ENCODE measurements around the gene PDHX.
"Not testable (repeated sequence)": the region's sequence is repeated elsewhere in the genome, so short reads cannot be mapped to it uniquely, and the experiment has no call there.

Gene PDHX

DNA sequence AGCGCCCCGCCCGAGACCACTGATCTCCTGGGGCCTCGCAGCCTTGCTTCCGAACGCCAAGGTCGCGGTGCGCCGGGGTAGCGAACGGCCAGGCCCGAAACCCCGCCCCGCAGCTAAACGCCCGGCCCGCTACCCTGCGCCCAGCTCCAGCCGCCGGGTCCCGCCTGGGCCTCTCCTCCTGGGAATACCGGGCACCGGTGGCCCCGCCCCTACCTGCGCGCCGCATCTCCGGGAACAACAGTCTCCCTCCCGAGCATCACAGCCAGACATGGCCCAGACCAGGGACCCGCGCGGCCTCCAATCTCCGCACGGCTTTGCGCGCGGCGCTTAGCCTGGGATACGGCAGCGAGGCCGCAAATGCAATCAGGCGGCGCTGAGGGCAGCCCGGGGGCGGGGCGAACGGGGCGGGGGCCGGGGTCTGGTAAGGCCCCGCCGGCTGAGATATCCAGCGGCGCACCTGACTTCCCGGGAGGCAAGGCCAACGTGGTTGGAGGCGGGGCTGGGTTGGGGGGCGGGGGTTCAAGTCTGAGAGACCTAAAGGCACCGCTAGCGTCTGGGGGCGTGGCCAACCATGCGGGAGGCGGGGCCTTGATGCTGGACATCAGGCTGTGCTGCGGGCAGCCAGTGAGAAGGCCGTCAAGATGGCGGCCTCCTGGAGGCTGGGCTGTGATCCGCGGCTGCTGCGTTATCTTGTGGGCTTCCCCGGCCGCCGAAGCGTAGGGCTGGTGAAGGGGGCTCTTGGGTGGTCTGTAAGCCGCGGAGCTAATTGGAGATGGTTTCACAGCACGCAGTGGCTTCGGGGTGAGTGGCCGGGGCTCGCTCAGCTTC is at the start of gene PDHX, which contains the start of gene APIP:
TSS of gene PDHX (plus strand) at position 604 of the 828 bp plus-strand sequence. CDS start at position 642, 38 bp downstream.
TSS of gene APIP (minus strand) at position 365 of the 828 bp plus-strand sequence. CDS start at position 270, 95 bp downstream.
- ATAC-seq: peak; percentile 96
- Mint-ChIP-seq H3K4me3 (peak within 1 kb of the TSS; percentile 99), H3K36me3 (peaks cover 13% of the 10 kb centered on the region), H3K9me3 (no peaks in the 10 kb centered on the region), H3K27me3 (no peaks in the 10 kb centered on the region), H3K4me1 (peaks cover 52% of the 10 kb centered on the region), H3K27ac (peak within 1 kb of the TSS; percentile 98)

DNA sequence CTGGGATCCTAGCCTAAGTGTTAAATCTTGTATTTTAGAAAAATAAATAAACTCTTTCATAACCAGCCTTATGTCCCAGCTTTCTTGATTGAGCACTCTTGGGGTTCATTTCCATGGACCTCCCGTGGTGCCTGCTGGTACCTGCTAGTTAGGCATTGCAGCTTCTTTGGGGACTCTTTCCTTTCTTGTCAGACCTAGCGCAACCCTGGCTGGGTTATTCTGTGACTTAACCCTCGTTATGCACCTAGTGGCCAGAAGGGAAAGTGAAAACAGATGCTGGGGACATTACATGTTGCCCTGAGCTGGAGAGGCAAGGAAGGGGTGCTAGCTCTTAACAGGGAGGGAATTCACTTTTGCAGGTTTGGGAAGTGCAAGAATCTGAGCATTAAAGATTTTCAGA is 47.0 kb upstream of the PDHX start:
- no peak overlapping the region for H3K27ac Mint-ChIP-seq
- no peaks in the 10 kb centered on the region for H3K27me3 Mint-ChIP-seq
- H3K9me3 Mint-ChIP-seq: no peaks in the 10 kb centered on the region
- H3K4me1 Mint-ChIP-seq: peaks cover 3% of the 10 kb centered on the region
- H3K4me3 Mint-ChIP-seq: no peak overlapping the region
- H3K36me3 Mint-ChIP-seq: peaks cover 3% of the 10 kb centered on the region
- no peak for ATAC-seq

GRCh38 chr11:34870548-34871196 is 45.7 kb upstream of the PDHX start:
- Mint-ChIP-seq H3K9me3 (no peaks in the 10 kb centered on the region), H3K4me1 (no peaks in the 10 kb centered on the region), H3K4me3 (no peak overlapping the region), H3K27ac (no peak overlapping the region), H3K36me3 (peaks cover 14% of the 10 kb centered on the region), H3K27me3 (no peaks in the 10 kb centered on the region)
- ATAC-seq: no peak

DNA sequence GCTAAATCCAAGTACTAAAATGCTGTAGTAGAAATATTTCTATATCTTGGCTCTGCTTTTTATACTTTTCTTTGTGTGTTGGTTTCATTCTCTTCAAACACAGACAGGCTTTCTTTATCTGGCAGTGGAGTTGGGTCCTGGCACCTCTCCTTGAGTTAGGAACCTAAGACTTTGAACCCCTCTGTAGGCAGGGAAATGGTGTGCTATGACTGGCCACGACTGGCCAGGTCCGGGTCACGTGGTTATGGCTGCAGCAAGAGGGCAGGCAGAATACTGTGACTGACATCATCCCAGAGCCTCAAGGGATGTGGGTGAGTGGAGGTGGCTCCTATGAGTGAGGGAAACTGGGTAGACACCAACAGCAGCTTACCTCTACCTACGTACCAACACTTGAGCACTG is 42.2 kb upstream of the PDHX start:
- Mint-ChIP-seq H3K27ac (no peak overlapping the region), H3K36me3 (peaks cover 16% of the 10 kb centered on the region), H3K4me3 (no peak overlapping the region), H3K4me1 (no peaks in the 10 kb centered on the region), H3K27me3 (no peaks in the 10 kb centered on the region), H3K9me3 (no peaks in the 10 kb centered on the region)
- no peak for ATAC-seq

- no peaks in the 10 kb centered on the region for H3K27me3 Mint-ChIP-seq
Observed at GRCh38 chr11:34877375-34877975, 38.9 kb upstream of the PDHX start.

GRCh38 chr11:34881900-34882299 is 34.5 kb upstream of the PDHX start:
- H3K4me1 Mint-ChIP-seq: no peaks in the 10 kb centered on the region

More at GRCh38 chr11:34877375-34877975, 38.9 kb upstream of the PDHX start:
- ATAC-seq: no peak
- H3K27ac Mint-ChIP-seq: no peak overlapping the region
- peaks cover 25% of the 10 kb centered on the region for H3K36me3 Mint-ChIP-seq
- H3K4me1 Mint-ChIP-seq: no peaks in the 10 kb centered on the region
- no peaks in the 10 kb centered on the region for H3K9me3 Mint-ChIP-seq
- H3K4me3 Mint-ChIP-seq: no peak overlapping the region

DNA sequence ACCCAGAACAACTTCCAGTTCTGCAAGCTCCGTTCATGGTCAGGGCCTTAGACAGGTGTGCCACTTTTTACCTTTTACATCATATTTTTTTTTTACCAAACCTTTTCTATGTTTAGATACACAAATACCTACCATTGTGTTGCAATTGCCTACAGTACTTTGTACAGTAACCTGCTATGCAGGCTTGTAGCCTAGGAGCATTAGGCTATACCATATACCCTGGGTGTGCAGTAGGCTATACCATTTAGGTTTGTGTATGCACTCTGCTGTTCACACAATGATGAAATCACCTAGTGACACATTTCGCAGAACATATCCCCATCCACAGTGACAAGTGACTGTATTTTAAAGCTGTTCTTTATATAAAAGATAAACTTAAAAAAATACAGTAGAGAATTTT is 29.8 kb upstream of the PDHX start:
- Mint-ChIP-seq H3K4me1 (no peaks in the 10 kb centered on the region), H3K9me3 (no peaks in the 10 kb centered on the region), H3K27ac (no peak overlapping the region)

More at GRCh38 chr11:34881900-34882299, 34.5 kb upstream of the PDHX start:
- ATAC-seq: no peak
- no peaks in the 10 kb centered on the region for H3K27me3 Mint-ChIP-seq
- H3K9me3 Mint-ChIP-seq: no peaks in the 10 kb centered on the region
- no peak overlapping the region for H3K4me3 Mint-ChIP-seq
- H3K27ac Mint-ChIP-seq: no peak overlapping the region
- H3K36me3 Mint-ChIP-seq: peaks cover 28% of the 10 kb centered on the region

GRCh38 chr11:34887260-34887659 is 29.2 kb upstream of the PDHX start:
- peaks cover 23% of the 10 kb centered on the region for H3K36me3 Mint-ChIP-seq
- H3K9me3 Mint-ChIP-seq: no peaks in the 10 kb centered on the region
- H3K27ac Mint-ChIP-seq: no peak overlapping the region
- no peaks in the 10 kb centered on the region for H3K4me1 Mint-ChIP-seq
- ATAC-seq: no peak
- no peaks in the 10 kb centered on the region for H3K27me3 Mint-ChIP-seq
- H3K4me3 Mint-ChIP-seq: no peak overlapping the region

More for the DNA sequence above, 29.8 kb upstream of the PDHX start:
- Mint-ChIP-seq H3K4me3 (no peak overlapping the region), H3K27me3 (no peaks in the 10 kb centered on the region), H3K36me3 (peaks cover 28% of the 10 kb centered on the region)
- no peak for ATAC-seq

GRCh38 chr11:34890089-34890488 is 26.3 kb upstream of the PDHX start:
- Mint-ChIP-seq H3K4me3 (no peak overlapping the region), H3K4me1 (no peaks in the 10 kb centered on the region), H3K9me3 (no peaks in the 10 kb centered on the region), H3K27ac (no peak overlapping the region), H3K27me3 (no peaks in the 10 kb centered on the region), H3K36me3 (peaks cover 12% of the 10 kb centered on the region)
- no peak for ATAC-seq

DNA sequence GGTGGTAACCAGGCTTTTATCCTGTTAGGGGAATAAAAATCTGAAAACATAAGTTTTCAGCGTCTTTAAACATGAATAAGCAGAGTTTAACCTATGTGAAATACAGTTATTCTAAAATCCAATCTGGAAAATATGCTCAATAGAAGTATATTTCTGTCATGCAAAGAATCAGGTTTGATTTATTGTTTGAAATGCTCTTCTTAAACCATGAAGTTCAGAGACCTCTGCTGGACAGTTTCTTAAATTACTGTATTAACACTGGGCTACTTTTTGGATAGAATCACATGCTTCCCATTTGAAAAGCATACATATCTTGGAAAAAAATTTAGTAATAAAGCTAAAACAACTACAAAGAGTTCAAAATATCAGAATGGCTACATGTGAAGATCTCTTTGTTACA is 25.6 kb upstream of the PDHX start:
- Mint-ChIP-seq H3K36me3 (peaks cover 7% of the 10 kb centered on the region), H3K4me3 (no peak overlapping the region), H3K27ac (no peak overlapping the region), H3K4me1 (no peaks in the 10 kb centered on the region), H3K9me3 (no peaks in the 10 kb centered on the region), H3K27me3 (no peaks in the 10 kb centered on the region)
- ATAC-seq: no peak

- Mint-ChIP-seq H3K4me3 (no peak overlapping the region), H3K36me3 (peaks cover 14% of the 10 kb centered on the region), H3K27ac (no peak overlapping the region), H3K4me1 (no peaks in the 10 kb centered on the region), H3K27me3 (no peaks in the 10 kb centered on the region), H3K9me3 (peaks cover 5% of the 10 kb centered on the region)
- no peak for ATAC-seq
Observed at GRCh38 chr11:34891611-34892010, 24.8 kb upstream of the PDHX start.

DNA sequence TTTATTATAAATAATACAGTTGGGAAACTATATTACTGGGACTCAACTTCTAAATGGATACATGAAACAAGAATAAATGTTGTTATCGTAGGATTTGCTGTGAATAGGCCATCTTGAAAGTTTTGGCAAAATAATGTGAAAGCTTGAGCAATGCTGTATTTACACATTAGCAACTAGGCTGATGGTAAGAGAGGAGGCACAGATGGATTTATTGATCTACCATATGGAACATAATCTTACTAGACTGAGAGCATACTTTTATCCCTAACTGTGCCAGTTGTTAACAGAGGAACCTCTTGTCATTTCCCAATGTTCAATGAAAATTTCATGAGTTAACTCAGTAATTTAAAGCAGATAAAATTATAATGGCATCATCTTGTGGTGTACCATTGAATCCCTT is 23.0 kb upstream of the PDHX start:
- no peaks in the 10 kb centered on the region for H3K27me3 Mint-ChIP-seq
- peaks cover 18% of the 10 kb centered on the region for H3K36me3 Mint-ChIP-seq
- H3K9me3 Mint-ChIP-seq: peaks cover 11% of the 10 kb centered on the region
- ATAC-seq: no peak
- H3K27ac Mint-ChIP-seq: no peak overlapping the region
- no peaks in the 10 kb centered on the region for H3K4me1 Mint-ChIP-seq
- no peak overlapping the region for H3K4me3 Mint-ChIP-seq

- peaks cover 19% of the 10 kb centered on the region for H3K9me3 Mint-ChIP-seq
- ATAC-seq, H3K27ac Mint-ChIP-seq, H3K4me1 Mint-ChIP-seq, H3K4me3 Mint-ChIP-seq, H3K27me3 Mint-ChIP-seq: not testable (repeated sequence)
- peaks cover 35% of the 10 kb centered on the region for H3K36me3 Mint-ChIP-seq
Observed at GRCh38 chr11:34896191-34896590, 20.2 kb upstream of the PDHX start.

GRCh38 chr11:34897171-34897870 is 19.1 kb upstream of the PDHX start:
- Mint-ChIP-seq H3K4me3 (no peak overlapping the region), H3K27ac (no peak overlapping the region), H3K4me1 (no peaks in the 10 kb centered on the region), H3K27me3 (no peaks in the 10 kb centered on the region), H3K36me3 (peaks cover 35% of the 10 kb centered on the region), H3K9me3 (peaks cover 19% of the 10 kb centered on the region)
- ATAC-seq: no peak

GRCh38 chr11:34898474-34898873 is 17.9 kb upstream of the PDHX start:
- H3K9me3 Mint-ChIP-seq: peaks cover 19% of the 10 kb centered on the region
- no peaks in the 10 kb centered on the region for H3K4me1 Mint-ChIP-seq
- no peak overlapping the region for H3K4me3 Mint-ChIP-seq
- no peaks in the 10 kb centered on the region for H3K27me3 Mint-ChIP-seq
- H3K27ac Mint-ChIP-seq: no peak overlapping the region
- no peak for ATAC-seq
- peaks cover 40% of the 10 kb centered on the region for H3K36me3 Mint-ChIP-seq

Measured in stimulated activated memory B cell treated with anti-CD40 and anti-IgM and Interleukin-4, amounts not matched to agents 10 μg/mL and 1 μg/mL and 100 μg/mL, for 72 hours (primary cell).